ENCODE data around the gene C12orf57. TPM values are rescaled to one million over a fixed set of nuclear protein-coding genes. Genes with fewer than 3 reads are reported as not detected.

C12orf57 gene
- total RNA-seq, 3 donors from 2014 or later (not counting 1 experiment from before 2014, with no cell fraction given), result 125 to 157 (median 126) TPM

- no peaks in the 10 kb centered on the region for H3K9me3 Mint-ChIP-seq
- TF ChIP-seq, protein P1, sequence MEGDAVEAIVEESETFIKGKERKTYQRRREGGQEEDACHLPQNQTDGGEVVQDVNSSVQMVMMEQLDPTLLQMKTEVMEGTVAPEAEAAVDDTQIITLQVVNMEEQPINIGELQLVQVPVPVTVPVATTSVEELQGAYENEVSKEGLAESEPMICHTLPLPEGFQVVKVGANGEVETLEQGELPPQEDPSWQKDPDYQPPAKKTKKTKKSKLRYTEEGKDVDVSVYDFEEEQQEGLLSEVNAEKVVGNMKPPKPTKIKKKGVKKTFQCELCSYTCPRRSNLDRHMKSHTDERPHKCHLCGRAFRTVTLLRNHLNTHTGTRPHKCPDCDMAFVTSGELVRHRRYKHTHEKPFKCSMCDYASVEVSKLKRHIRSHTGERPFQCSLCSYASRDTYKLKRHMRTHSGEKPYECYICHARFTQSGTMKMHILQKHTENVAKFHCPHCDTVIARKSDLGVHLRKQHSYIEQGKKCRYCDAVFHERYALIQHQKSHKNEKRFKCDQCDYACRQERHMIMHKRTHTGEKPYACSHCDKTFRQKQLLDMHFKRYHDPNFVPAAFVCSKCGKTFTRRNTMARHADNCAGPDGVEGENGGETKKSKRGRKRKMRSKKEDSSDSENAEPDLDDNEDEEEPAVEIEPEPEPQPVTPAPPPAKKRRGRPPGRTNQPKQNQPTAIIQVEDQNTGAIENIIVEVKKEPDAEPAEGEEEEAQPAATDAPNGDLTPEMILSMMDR (IDR thresholded peaks at IDR 0.05), result no peak
- no peak for ATAC-seq
- DNase-seq, result no peak
- H3K4me1 Mint-ChIP-seq, result peaks cover 18 to 24% of the 10 kb centered on the region in 2 donors
- no peak overlapping the region for H3K27ac Mint-ChIP-seq
- H3K27ac ChIP-seq (ENCODE audit: low read length), result no peak overlapping the region
- H3K27me3 Mint-ChIP-seq (ENCODE audit: low read depth in 2 of 2), result no peaks in the 10 kb centered on the region
- H3K4me1 ChIP-seq (ENCODE audit: control insufficient read depth, insufficient read depth, low read length), result peaks cover 29% of the 10 kb centered on the region
- H3K4me3 Mint-ChIP-seq, result no peak overlapping the region
- no peaks in the 10 kb centered on the region for H3K36me3 Mint-ChIP-seq
- H3K9me3 ChIP-seq (ENCODE audit: control insufficient read depth, insufficient read depth, low read length), result no peaks in the 10 kb centered on the region
- H3K4me3 ChIP-seq (ENCODE audit: low read length), result no peak overlapping the region
- H3K27me3 ChIP-seq (ENCODE audit: control insufficient read depth, insufficient read depth, low read length), result no peaks in the 10 kb centered on the region
- intact Hi-C loops (cut with micrococcal nuclease), result no loop called here
- H3K36me3 ChIP-seq (ENCODE audit: control insufficient read depth, insufficient read depth, low read length), result no peaks in the 10 kb centered on the region
- WGBS (ENCODE audit: insufficient coverage), result 72% methylated on average over 9 of the region's 9 CpGs
Measured at GRCh38 chr12:6921996-6922946, 21.6 kb upstream of the C12orf57 start.

DNA sequence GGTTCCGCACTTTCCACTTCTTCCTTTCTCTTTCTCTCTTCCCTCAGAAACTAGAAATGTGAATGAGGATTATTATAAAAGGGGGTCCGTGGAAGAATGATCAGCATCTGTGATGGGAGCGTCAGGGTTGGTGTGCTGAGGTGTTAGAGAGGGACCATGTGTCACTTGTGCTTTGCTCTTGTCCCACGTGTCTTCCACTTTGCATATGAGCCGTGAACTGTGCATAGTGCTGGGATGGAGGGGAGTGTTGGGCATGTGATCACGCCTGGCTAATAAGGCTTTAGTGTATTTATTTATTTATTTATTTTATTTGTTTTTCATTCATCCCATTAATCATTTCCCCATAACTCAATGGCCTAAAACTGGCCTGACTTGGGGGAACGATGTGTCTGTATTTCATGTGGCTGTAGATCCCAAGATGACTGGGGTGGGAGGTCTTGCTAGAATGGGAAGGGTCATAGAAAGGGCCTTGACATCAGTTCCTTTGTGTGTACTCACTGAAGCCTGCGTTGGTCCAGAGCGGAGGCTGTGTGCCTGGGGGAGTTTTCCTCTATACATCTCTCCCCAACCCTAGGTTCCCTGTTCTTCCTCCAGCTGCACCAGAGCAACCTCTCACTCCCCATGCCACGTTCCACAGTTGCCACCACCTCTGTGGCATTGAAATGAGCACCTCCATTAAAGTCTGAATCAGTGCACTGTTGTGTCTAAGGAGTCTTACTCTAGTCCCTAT lies 20.7 kb upstream of the C12orf57 start:
- Mint-ChIP-seq H3K4me3 (no peak overlapping the region), H3K36me3 (no peaks in the 10 kb centered on the region), H3K27me3 (ENCODE audit: low read depth in 2 of 2) (no peaks in the 10 kb centered on the region), H3K9me3 (no peaks in the 10 kb centered on the region), H3K4me1 (peaks cover 19 to 26% of the 10 kb centered on the region in 2 donors), H3K27ac (no peak overlapping the region)
- DNase-seq, result no peak
- H3K4me1 ChIP-seq (ENCODE audit: control insufficient read depth, insufficient read depth, low read length), result peaks cover 30% of the 10 kb centered on the region
- H3K9me3 ChIP-seq (ENCODE audit: control insufficient read depth, insufficient read depth, low read length), result no peaks in the 10 kb centered on the region
- intact Hi-C loops (cut with micrococcal nuclease), result no loop called here
- no peak for ATAC-seq
- H3K4me3 ChIP-seq (ENCODE audit: low read length), result no peak overlapping the region
- no peak overlapping the region for H3K27ac ChIP-seq (ENCODE audit: low read length)
- no peaks in the 10 kb centered on the region for H3K36me3 ChIP-seq (ENCODE audit: control insufficient read depth, insufficient read depth, low read length)
- TF ChIP-seq, protein P1 (IDR thresholded peaks at IDR 0.05), result no peak
- H3K27me3 ChIP-seq (ENCODE audit: control insufficient read depth, insufficient read depth, low read length), result no peaks in the 10 kb centered on the region
- WGBS (ENCODE audit: insufficient coverage), result 79% methylated on average over 8 of the region's 10 CpGs

GRCh38 chr12:6923851-6924250 lies 20.0 kb upstream of the C12orf57 start:
- intact Hi-C loops (cut with micrococcal nuclease), result loop anchor here (1.0 to 2.0 kb wide), 6 partner anchors 21 to 189 kb away; partner anchors contain the start of genes C12orf57, C1R, C1RL and LPCAT3
- H3K9me3 Mint-ChIP-seq, result no peaks in the 10 kb centered on the region
- H3K4me1 Mint-ChIP-seq, result peaks cover 24 to 32% of the 10 kb centered on the region in 2 donors
- no peaks in the 10 kb centered on the region for H3K27me3 ChIP-seq (ENCODE audit: control insufficient read depth, insufficient read depth, low read length)
- H3K9me3 ChIP-seq (ENCODE audit: control insufficient read depth, insufficient read depth, low read length), result no peaks in the 10 kb centered on the region
- ATAC-seq (no peak), DNase-seq (no peak)
- H3K4me3 Mint-ChIP-seq, result no peak overlapping the region
- no peaks in the 10 kb centered on the region for H3K36me3 Mint-ChIP-seq
- H3K27me3 Mint-ChIP-seq (ENCODE audit: low read depth in 2 of 2), result no peaks in the 10 kb centered on the region
- no peak overlapping the region for H3K27ac ChIP-seq (ENCODE audit: low read length)
- no peaks in the 10 kb centered on the region for H3K36me3 ChIP-seq (ENCODE audit: control insufficient read depth, insufficient read depth, low read length)
- 88% methylated on average over 6 of the region's 6 CpGs for WGBS (ENCODE audit: insufficient coverage)
- H3K4me1 ChIP-seq (ENCODE audit: control insufficient read depth, insufficient read depth, low read length), result peaks cover 36% of the 10 kb centered on the region
- TF ChIP-seq, protein P1 (IDR thresholded peaks at IDR 0.05), result no peak
- no peak overlapping the region for H3K4me3 ChIP-seq (ENCODE audit: low read length)
- H3K27ac Mint-ChIP-seq, result peak overlapping the region in 1 of 2 donors; percentile 89
